Gastroesophageal sphincter (tissue), 4 donors: Measurements from ENCODE around the gene CEP112. TPM values are rescaled to one million over a fixed set of nuclear protein-coding genes. Genes with fewer than 3 reads are reported as not detected.

ENCODE experiments used
- ATAC-seq: fragments of 150-250 bp; one replicate; pipeline ENCODE4 v1.9.1; 2016; ENCODE audit warnings: mild to moderate bottlenecking, moderate library complexity
- H3K27ac ChIP-seq, 4 donors: fragments of 200-600 bp; sonication (generic) in 3 of 4; 1 replicate in 3 of 4; 2 replicates in 1 of 4; pipeline ENCODE4 v1.5.1; 2016 to 2019
- H3K27me3 ChIP-seq: fragments of 200-600 bp; sonication (generic); one replicate; pipeline ENCODE4 v1.5.1; 2019
- H3K36me3 ChIP-seq, 2 donors: fragments of 200-600 bp; sonication (generic); one replicate each; pipeline ENCODE4 v1.5.1; 2019; ENCODE audit warnings: control low read depth in 1 of 2
- H3K4me1 ChIP-seq, 3 donors: fragments of 200-600 bp; sonication (generic); 1 replicate in 2 of 3; 2 replicates in 1 of 3; pipeline ENCODE4 v1.5.1; 2016 to 2019; ENCODE audit warnings: control low read depth in 2 of 3
- H3K4me3 ChIP-seq, 2 donors: fragments of 200-600 bp; sonication (generic); one replicate each; pipeline ENCODE4 v1.5.1; 2019; ENCODE audit warnings: mild to moderate bottlenecking in 1 of 2, moderate library complexity in 1 of 2
- H3K9me3 ChIP-seq, 3 donors: fragments of 200-600 bp; sonication (generic); one replicate each; pipeline ENCODE4 v1.5.1; 2017 to 2019; ENCODE audit warnings: control low read depth in 2 of 3
- EP300 ChIP-seq: sonication (generic); formaldehyde crosslinking; IDR thresholded peaks from one replicate; pipeline ENCODE4 v1.6.1; 2017; ENCODE audit warnings: antibody characterized with exemption, mild to moderate bottlenecking
- POLR2A ChIP-seq, 2 donors: fragments of 450-650 bp; IDR thresholded peaks; one replicate each; pipeline ENCODE4 v1.6.1; 2017; ENCODE audit warnings: antibody characterized with exemption in 2 of 2, mild to moderate bottlenecking in 2 of 2, moderate library complexity in 1 of 2
- POLR2AphosphoS5 ChIP-seq: sonication (generic); formaldehyde crosslinking; IDR thresholded peaks from one replicate; pipeline ENCODE4 v1.6.1; 2017; ENCODE audit warnings: antibody characterized with exemption
- WGBS, 2 donors: methylation state at CpG; one replicate each; pipeline ENCODE4 v1.1.5; 2018; ENCODE audit warnings: low coverage in 1 of 2; 5-methylcytosine and 5-hydroxymethylcytosine counted together
- total RNA-seq, 4 donors: library from RNA; depleted of rRNA; stranded (reverse); fragments of >200 nt; gene quantifications; one replicate each; pipeline ENCODE4 v1.1.0, GENCODE V29; 2016
- TF ChIP-seq, protein P1 (sequence below), 4 experiments: fragments of 200-600 bp in 2 of 4; fragments of 450-650 bp in 2 of 4; sonication (generic) in 1 of 4; IDR thresholded peaks; one replicate each; pipeline ENCODE4 v1.5.1; 2017 to 2019; ENCODE audit warnings: antibody characterized with exemption in 4 of 4, mild to moderate bottlenecking in 2 of 4, moderate library complexity in 2 of 4

CEP112 gene
- total RNA-seq, 4 donors from 2014 or later, result 21.9 to 38.2 (median 27.0) TPM

DNA sequence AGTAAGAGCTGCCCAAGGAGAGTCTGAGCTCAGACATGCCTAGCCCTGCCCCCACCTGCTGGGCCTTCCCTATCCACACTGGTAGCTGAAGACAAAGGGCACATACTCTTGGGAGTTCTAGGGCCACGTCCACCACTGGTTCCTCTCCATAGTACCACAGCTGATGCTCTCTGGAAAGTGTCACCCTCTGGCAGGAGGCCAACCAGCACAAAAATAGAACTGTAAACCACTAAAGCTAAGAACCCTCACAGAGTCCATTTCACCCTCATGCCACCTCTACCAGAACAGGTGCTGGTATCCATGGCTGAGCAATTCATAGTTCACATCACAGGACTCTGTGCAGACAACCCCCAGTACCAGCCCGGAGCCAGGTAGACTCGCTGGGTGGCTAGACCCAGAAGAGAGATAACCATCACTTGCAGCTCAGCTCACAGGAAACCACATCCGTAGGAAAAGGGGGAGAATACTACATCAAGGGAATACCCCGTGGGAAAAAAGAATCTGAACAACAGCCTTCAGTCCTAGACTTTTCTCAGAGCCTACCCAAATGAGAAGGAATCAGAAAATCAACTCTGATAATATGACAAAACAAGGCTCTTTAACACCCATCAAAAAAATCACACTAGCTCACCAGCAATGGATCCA, 115.3 kb downstream of the CEP112 start:
- 57 to 58% methylated on average over 1 to 4 of the region's 5 CpGs for WGBS, 2 donors

DNA sequence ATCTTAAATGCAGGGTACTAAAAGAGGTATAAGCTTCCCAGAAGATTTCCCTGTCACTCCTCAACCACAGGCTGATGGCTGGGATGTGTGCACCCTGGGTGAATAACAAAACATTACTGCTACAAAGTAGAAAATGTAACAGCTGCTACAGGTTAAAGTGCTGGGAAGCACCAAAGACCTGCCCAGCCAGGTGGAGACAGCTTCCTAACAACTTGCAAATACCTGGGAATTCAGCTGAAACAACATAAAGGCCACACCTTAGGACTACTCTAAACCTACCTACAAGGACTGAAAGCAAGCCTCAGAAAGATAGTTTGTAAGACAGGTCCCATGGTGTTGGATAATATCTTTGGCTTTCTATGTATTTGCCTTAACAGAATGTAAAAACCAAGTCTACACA, 118.5 kb downstream of the CEP112 start:
- Histone ChIP-seq H3K4me3 (no peak overlapping the region), H3K27me3 (no peaks in the 10 kb centered on the region), H3K9me3 (no peaks in the 10 kb centered on the region), H3K4me1 (no peaks in the 10 kb centered on the region), H3K27ac (no peak overlapping the region), H3K36me3 (peaks cover 0 to 8% of the 10 kb centered on the region in 2 donors)
- no peak for TF ChIP-seq EP300
- TF ChIP-seq, protein P1, sequence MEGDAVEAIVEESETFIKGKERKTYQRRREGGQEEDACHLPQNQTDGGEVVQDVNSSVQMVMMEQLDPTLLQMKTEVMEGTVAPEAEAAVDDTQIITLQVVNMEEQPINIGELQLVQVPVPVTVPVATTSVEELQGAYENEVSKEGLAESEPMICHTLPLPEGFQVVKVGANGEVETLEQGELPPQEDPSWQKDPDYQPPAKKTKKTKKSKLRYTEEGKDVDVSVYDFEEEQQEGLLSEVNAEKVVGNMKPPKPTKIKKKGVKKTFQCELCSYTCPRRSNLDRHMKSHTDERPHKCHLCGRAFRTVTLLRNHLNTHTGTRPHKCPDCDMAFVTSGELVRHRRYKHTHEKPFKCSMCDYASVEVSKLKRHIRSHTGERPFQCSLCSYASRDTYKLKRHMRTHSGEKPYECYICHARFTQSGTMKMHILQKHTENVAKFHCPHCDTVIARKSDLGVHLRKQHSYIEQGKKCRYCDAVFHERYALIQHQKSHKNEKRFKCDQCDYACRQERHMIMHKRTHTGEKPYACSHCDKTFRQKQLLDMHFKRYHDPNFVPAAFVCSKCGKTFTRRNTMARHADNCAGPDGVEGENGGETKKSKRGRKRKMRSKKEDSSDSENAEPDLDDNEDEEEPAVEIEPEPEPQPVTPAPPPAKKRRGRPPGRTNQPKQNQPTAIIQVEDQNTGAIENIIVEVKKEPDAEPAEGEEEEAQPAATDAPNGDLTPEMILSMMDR (IDR thresholded peaks at IDR 0.05), result no peak
- TF ChIP-seq POLR2AphosphoS5, result no peak
- TF ChIP-seq POLR2A (IDR thresholded peaks at IDR 0.05), result no peak
- no peak for ATAC-seq

More for the DNA sequence above, 115.3 kb downstream of the CEP112 start:
- TF ChIP-seq POLR2AphosphoS5, result no peak
- TF ChIP-seq, protein P1 (IDR thresholded peaks at IDR 0.05), result no peak
- no peak for TF ChIP-seq POLR2A (IDR thresholded peaks at IDR 0.05)
- TF ChIP-seq EP300, result no peak
- H3K36me3 ChIP-seq, result peaks cover 0 to 12% of the 10 kb centered on the region in 2 donors
- H3K4me3 ChIP-seq, result no peak overlapping the region
- H3K9me3 ChIP-seq, result no peaks in the 10 kb centered on the region
- no peak for ATAC-seq
- H3K27me3 ChIP-seq, result no peaks in the 10 kb centered on the region
- H3K27ac ChIP-seq, result no peak overlapping the region
- no peaks in the 10 kb centered on the region for H3K4me1 ChIP-seq

DNA sequence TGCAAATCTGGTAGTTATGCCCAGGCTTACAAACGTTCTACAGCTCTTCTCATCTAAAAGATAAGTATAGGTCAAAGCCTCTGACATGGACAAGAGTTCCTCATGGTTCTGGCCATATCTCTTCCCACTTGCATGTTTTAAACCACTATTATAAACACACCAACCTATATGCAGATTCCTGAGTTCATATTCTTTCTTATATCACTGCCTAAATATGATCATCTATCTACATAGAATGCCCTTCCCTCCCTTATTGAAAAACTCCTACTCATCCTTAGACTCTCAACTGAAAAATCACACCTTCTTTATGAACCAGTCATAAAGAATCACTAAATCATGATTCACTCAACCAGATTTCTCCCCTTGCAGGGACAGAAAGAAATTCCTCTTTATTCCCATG, 128.2 kb downstream of the CEP112 start:
- H3K27ac ChIP-seq, result no peak overlapping the region
- H3K4me1 ChIP-seq, result no peaks in the 10 kb centered on the region
- TF ChIP-seq POLR2A (IDR thresholded peaks at IDR 0.05) (no peak), EP300 (no peak), POLR2AphosphoS5 (no peak)
- TF ChIP-seq, protein P1 (IDR thresholded peaks at IDR 0.05), result no peak
- WGBS, 2 donors, result 52 to 75% methylated on average over 1 of the region's 1 CpG
- no peaks in the 10 kb centered on the region for H3K27me3 ChIP-seq
- H3K9me3 ChIP-seq, result peaks cover 0 to 10% (median 0%) of the 10 kb centered on the region in 3 donors
- ATAC-seq, result no peak
- no peak overlapping the region for H3K4me3 ChIP-seq
- peaks cover 0 to 58% of the 10 kb centered on the region in 2 donors for H3K36me3 ChIP-seq

DNA sequence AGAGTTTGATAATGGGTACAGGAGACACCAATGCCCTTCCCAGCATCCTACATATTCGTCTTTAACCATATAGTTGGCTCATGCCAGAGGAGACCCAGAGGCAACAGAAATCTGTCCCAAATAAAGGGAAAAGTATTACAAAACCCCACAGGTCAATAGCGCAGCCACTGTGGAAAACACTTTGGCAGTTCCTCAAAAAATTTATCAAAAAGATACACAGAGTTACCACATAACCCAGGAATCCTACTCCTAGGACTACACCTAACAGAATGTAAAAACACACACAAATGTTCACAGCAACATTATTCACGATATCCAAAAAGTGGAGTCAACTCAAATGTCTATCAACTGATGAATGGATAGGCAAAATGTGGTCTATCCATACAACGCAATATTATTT, 135.8 kb downstream of the CEP112 start:
- no peak for ATAC-seq
- Histone ChIP-seq H3K27ac (no peak overlapping the region), H3K36me3 (peaks cover 0 to 68% of the 10 kb centered on the region in 2 donors), H3K4me3 (no peak overlapping the region), H3K27me3 (no peaks in the 10 kb centered on the region), H3K9me3 (peaks cover 0 to 10% (median 0%) of the 10 kb centered on the region in 3 donors), H3K4me1 (no peaks in the 10 kb centered on the region)
- TF ChIP-seq POLR2AphosphoS5, result no peak
- TF ChIP-seq EP300, result no peak
- TF ChIP-seq, protein P1 (IDR thresholded peaks at IDR 0.05), result no peak
- TF ChIP-seq POLR2A (IDR thresholded peaks at IDR 0.05), result no peak
- 88 to 96% methylated on average over 4 of the region's 4 CpGs for WGBS, 2 donors

DNA sequence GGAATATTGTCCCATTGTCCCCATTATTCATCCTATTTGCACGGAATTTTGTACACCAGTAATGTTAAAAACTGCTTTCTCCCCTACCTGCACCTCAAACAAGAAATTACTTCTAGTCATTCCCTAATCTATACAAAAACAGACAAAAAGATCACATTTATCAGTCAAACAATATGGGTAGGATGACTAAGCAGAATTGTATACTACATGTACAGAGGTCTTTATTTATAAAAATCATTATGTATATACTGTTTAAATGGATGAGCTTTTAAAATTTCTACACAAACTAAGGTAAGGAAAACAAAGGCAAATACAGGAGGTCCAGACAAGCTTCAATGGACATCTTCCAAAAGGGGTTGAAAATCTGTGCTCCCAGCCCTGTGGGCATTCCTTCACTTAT, 137.7 kb downstream of the CEP112 start:
- peaks cover 0 to 53% of the 10 kb centered on the region in 2 donors for H3K36me3 ChIP-seq
- no peaks in the 10 kb centered on the region for H3K4me1 ChIP-seq
- no peaks in the 10 kb centered on the region for H3K9me3 ChIP-seq
- TF ChIP-seq POLR2A (IDR thresholded peaks at IDR 0.05) (no peak), POLR2AphosphoS5 (no peak), EP300 (no peak)
- TF ChIP-seq, protein P1 (IDR thresholded peaks at IDR 0.05), result no peak
- no peak overlapping the region for H3K27ac ChIP-seq
- WGBS, 2 donors, result 100% methylated on average over 1 of the region's 1 CpG
- no peak for ATAC-seq
- H3K27me3 ChIP-seq, result no peaks in the 10 kb centered on the region
- H3K4me3 ChIP-seq, result no peak overlapping the region
